ENCODE data around the gene FGF2. TPM values are rescaled to one million over a fixed set of nuclear protein-coding genes. Genes with fewer than 3 reads are reported as not detected.

The FGF2 gene
- total RNA-seq, 1 experiment from 2014 or later, result 99.0 TPM

- H4K20me1 ChIP-seq (ENCODE audit: control insufficient read depth, insufficient read depth, insufficient read length), result no peaks in the 10 kb centered on the region
- peaks cover 6% of the 10 kb centered on the region for H3K79me1 ChIP-seq (ENCODE audit: insufficient read depth, low read depth, low read length, poor library complexity, severe bottlenecking)
- no peaks in the 10 kb centered on the region for H3K23me2 ChIP-seq (ENCODE audit: insufficient read length, low read depth, low read length, poor library complexity, severe bottlenecking)
- no peak overlapping the region for H3K4me2 ChIP-seq (ENCODE audit: insufficient read depth, insufficient read length, low read length)
- no peak overlapping the region for H3K14ac ChIP-seq (ENCODE audit: insufficient read depth, low read length)
- TF ChIP-seq, protein P1, sequence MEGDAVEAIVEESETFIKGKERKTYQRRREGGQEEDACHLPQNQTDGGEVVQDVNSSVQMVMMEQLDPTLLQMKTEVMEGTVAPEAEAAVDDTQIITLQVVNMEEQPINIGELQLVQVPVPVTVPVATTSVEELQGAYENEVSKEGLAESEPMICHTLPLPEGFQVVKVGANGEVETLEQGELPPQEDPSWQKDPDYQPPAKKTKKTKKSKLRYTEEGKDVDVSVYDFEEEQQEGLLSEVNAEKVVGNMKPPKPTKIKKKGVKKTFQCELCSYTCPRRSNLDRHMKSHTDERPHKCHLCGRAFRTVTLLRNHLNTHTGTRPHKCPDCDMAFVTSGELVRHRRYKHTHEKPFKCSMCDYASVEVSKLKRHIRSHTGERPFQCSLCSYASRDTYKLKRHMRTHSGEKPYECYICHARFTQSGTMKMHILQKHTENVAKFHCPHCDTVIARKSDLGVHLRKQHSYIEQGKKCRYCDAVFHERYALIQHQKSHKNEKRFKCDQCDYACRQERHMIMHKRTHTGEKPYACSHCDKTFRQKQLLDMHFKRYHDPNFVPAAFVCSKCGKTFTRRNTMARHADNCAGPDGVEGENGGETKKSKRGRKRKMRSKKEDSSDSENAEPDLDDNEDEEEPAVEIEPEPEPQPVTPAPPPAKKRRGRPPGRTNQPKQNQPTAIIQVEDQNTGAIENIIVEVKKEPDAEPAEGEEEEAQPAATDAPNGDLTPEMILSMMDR (conservative IDR thresholded peaks at IDR 0.05), result no peak
- no peak overlapping the region for H2AFZ ChIP-seq (ENCODE audit: low read length)
- H3K23ac ChIP-seq (ENCODE audit: insufficient read length, low read depth, low read length), result no peak overlapping the region
- H3K4me1 Mint-ChIP-seq, result peaks cover 41 to 45% of the 10 kb centered on the region in 2 experiments
- H3K27ac Mint-ChIP-seq, result no peak overlapping the region
- no peak overlapping the region for H2BK12ac ChIP-seq (ENCODE audit: insufficient read length, low read depth, low read length)
- no peak overlapping the region for H3K9ac ChIP-seq (ENCODE audit: extremely low read depth, insufficient read length, low read length)
- H4K91ac ChIP-seq (ENCODE audit: insufficient read length, low read depth, low read length), result no peak overlapping the region
- no peak overlapping the region for H2BK15ac ChIP-seq (ENCODE audit: low read depth, low read length)
- no peak overlapping the region for H4K5ac ChIP-seq (ENCODE audit: insufficient read length, low read depth, low read length)
- no peak for DNase-seq
- no peak overlapping the region for H3K56ac ChIP-seq (ENCODE audit: insufficient read length, low read depth, low read length)
- peaks cover 74% of the 10 kb centered on the region for H3K79me2 ChIP-seq (ENCODE audit: insufficient read depth, low read length)
- no peaks in the 10 kb centered on the region; a peak in 1 of 5 replicates for H3K9me3 Mint-ChIP-seq
- no peak overlapping the region for H3K18ac ChIP-seq (ENCODE audit: insufficient read length, low read depth, low read length)
- H3K9me3 ChIP-seq (ENCODE audit: control insufficient read depth, low read depth, low read length), result no peaks in the 10 kb centered on the region
- no peak overlapping the region for H2AK5ac ChIP-seq (ENCODE audit: insufficient read length, low read length)
- no peak overlapping the region for H3K4ac ChIP-seq (ENCODE audit: low read depth, low read length)
- H4K8ac ChIP-seq (replicated peaks; ENCODE audit: insufficient read length, low read depth, low read length), result no peak overlapping the region
- H2BK20ac ChIP-seq (ENCODE audit: low read depth, low read length, poor library complexity, severe bottlenecking), result no peak overlapping the region
- H3K36me3 Mint-ChIP-seq (ENCODE audit: insufficient read depth in 1 of 3, low read depth in 3 of 3), result peaks cover 22 to 50% (median 49%) of the 10 kb centered on the region in 3 experiments
- H3K4me3 Mint-ChIP-seq, result no peak overlapping the region
- WGBS (ENCODE audit: extremely low coverage, insufficient read length, low lambda C conversion rate), result no CpG with 5 or more reads among the region's 2 CpGs
- no peak overlapping the region for H3T11ph ChIP-seq (ENCODE audit: low read length)
- no peaks in the 10 kb centered on the region for H3K27me3 Mint-ChIP-seq (ENCODE audit: low read depth)
- no peaks in the 10 kb centered on the region for H3K27me3 ChIP-seq (ENCODE audit: insufficient read depth, low read length)
- no peak overlapping the region for H2BK120ac ChIP-seq (ENCODE audit: low read depth, low read length, poor library complexity, severe bottlenecking)
- peaks cover 7% of the 10 kb centered on the region; the same call in 1 of the 2 replicates for H3K4me1 ChIP-seq (ENCODE audit: insufficient read depth, low read length)
- no peak overlapping the region for H2BK5ac ChIP-seq (ENCODE audit: insufficient read length, low read length)
- no peak overlapping the region for H3K27ac ChIP-seq (ENCODE audit: insufficient read length, low read depth, low read length)
These were observed 10.3 kb downstream of the FGF2 start for GRCh38 chr4:122836941-122837340.

Data from H9 (cell line).